ENCODE results near the gene ZNF136.
A peak's percentile ranks its signal among the peaks of the same experiment; 100 is the strongest.

The ZNF136 gene

GRCh38 chr19:12156223-12157058 lies 6.5 kb upstream of the ZNF136 start, which contains the start of gene ZNF625:
TSS of gene ZNF625 (minus strand) at chr19:12156734. CDS start at chr19:12156558, 176 bp downstream.
- no peak for TF ChIP-seq CTCF (IDR thresholded peaks at IDR 0.05; ENCODE audit: low read depth, low read length)
- H3K4me3 ChIP-seq (ENCODE audit: low read depth, low read length): peak within 1 kb of the TSS; percentile 89

- TF ChIP-seq CTCF (IDR thresholded peaks at IDR 0.05; ENCODE audit: low read depth, low read length): no peak
- H3K4me3 ChIP-seq (ENCODE audit: low read depth, low read length): no peak overlapping the region
Observed at GRCh38 chr19:12159773-12160414, 3.0 kb upstream of the ZNF136 start.

- TF ChIP-seq CTCF (IDR thresholded peaks at IDR 0.05; ENCODE audit: low read depth, low read length): no peak
- H3K4me3 ChIP-seq (ENCODE audit: low read depth, low read length): peak overlapping the region; percentile 95
Observed at GRCh38 chr19:12162513-12162881, 399 bp upstream of the ZNF136 start.

- peak overlapping the region; percentile 95 for H3K4me3 ChIP-seq (ENCODE audit: low read depth, low read length)
- no peak for TF ChIP-seq CTCF (IDR thresholded peaks at IDR 0.05; ENCODE audit: low read depth, low read length)
Observed at GRCh38 chr19:12163826-12164225, 930 bp downstream of the ZNF136 start.

GRCh38 chr19:12166626-12167025 lies 3.7 kb downstream of the ZNF136 start:
- no peak for TF ChIP-seq CTCF (IDR thresholded peaks at IDR 0.05; ENCODE audit: low read depth, low read length)

GRCh38 chr19:12180377-12180776 lies 17.5 kb downstream of the ZNF136 start:
- TF ChIP-seq CTCF (IDR thresholded peaks at IDR 0.05; ENCODE audit: low read depth, low read length): no peak
- no peak overlapping the region for H3K4me3 ChIP-seq (ENCODE audit: low read depth, low read length)

More at GRCh38 chr19:12166626-12167025, 3.7 kb downstream of the ZNF136 start:
- H3K4me3 ChIP-seq (ENCODE audit: low read depth, low read length): no peak overlapping the region

GRCh38 chr19:12187625-12188024 lies 24.7 kb downstream of the ZNF136 start:
- H3K4me3 ChIP-seq (ENCODE audit: low read depth, low read length): no peak overlapping the region
- no peak for TF ChIP-seq CTCF (IDR thresholded peaks at IDR 0.05; ENCODE audit: low read depth, low read length)
